HepG2 (cell line): ENCODE measurements around the gene GNG7. TPM values are rescaled to one million over a fixed set of nuclear protein-coding genes. Genes with fewer than 3 reads are reported as not detected.

Experiments used
- ATAC-seq: fragments of 200-7000 bp; cut with Tn5 transposase; 3 replicates; pipeline ENCODE4 v1.9.1; 2020; ENCODE audit warnings: mild to moderate bottlenecking, moderate library complexity
- BruUV-seq: library from RNA; stranded (reverse); fragments of 400-500 nt; replicated peaks from 2 replicates; lab custom pipeline; 2021; lab: Mats Ljungman, UMichigan
- CTCF ChIA-PET: fragments of 300-600 bp; formaldehyde crosslinking; extraction: SDS; loops from one replicate; lab custom pipeline; 2021; ENCODE audit warnings: low total read pairs, inconsistent platforms, low intra/inter-chr PET ratio; lab: Yijun Ruan, JAX
- POLR2A ChIA-PET: fragments of 350-600 bp; sonication (Branson Sonifier 250); formaldehyde crosslinking; loops from one replicate; lab custom pipeline; 2020; ENCODE audit warnings: antibody characterized with exemption, inconsistent platforms; lab: Yijun Ruan, JAX
- DNase-seq: peaks from one replicate; pipeline ENCODE4 v3.0.0-alpha.2; 2015; ENCODE audit warnings: low spot score
- FAIRE-seq: peaks from 3 replicates; lab custom pipeline; 2011; peaks lifted over from hg19 to GRCh38; lab: Jason Lieb, UNC
- H2AFZ ChIP-seq: one replicate; pipeline ENCODE4 v1.6.1; 2011; ENCODE audit warnings: low read length, inconsistent platforms
- H3K27ac ChIP-seq: fragments of 300-600 bp; 3 replicates; pipeline ENCODE4 v1.8.0; 2011; ENCODE audit warnings: mixed run types, mild to moderate bottlenecking, mixed read lengths, low read length, inconsistent platforms; ENCODE audit not compliant: insufficient read depth; ENCODE audit errors: extremely low read length
- H3K27me3 ChIP-seq, 2 experiments: fragments of 200-600 bp in 1 of 2; 2 replicates in 1 of 2; 3 replicates in 1 of 2; pipeline versions ENCODE4 v1.6.0 to v1.8.0; 2011; ENCODE audit warnings: low read length in 2 of 2, mild to moderate bottlenecking in 2 of 2, moderate library complexity in 2 of 2, inconsistent platforms in 1 of 2; ENCODE audit not compliant: insufficient read depth in 2 of 2, control insufficient read depth in 1 of 2
- H3K36me3 ChIP-seq, 2 experiments: fragments of 200-600 bp in 1 of 2; replicated peaks in 1 of 2; 2 replicates in 1 of 2; 3 replicates in 1 of 2; pipeline versions ENCODE4 v1.5.1 to v1.8.0; 2011; ENCODE audit warnings: low read length in 2 of 2, inconsistent platforms in 1 of 2; ENCODE audit not compliant: insufficient read depth in 2 of 2, control insufficient read depth in 1 of 2
- H3K4me1 ChIP-seq: 2 replicates; pipeline ENCODE4 v1.5.1; 2012; ENCODE audit warnings: low read length, inconsistent platforms; ENCODE audit not compliant: insufficient read depth
- H3K4me2 ChIP-seq: 2 replicates; pipeline ENCODE4 v1.6.0; 2011; ENCODE audit warnings: low read depth, low read length, inconsistent platforms
- H3K4me3 ChIP-seq, 3 experiments: fragments of 200-600 bp in 1 of 3; sonication (generic), shearing (Covaris generic) in 1 of 3; replicated peaks in 1 of 3; 2 replicates each; pipeline ENCODE4 v1.5.1; 2011 to 2016; ENCODE audit warnings: low read length in 3 of 3, inconsistent platforms in 2 of 3, low read depth in 2 of 3, mild to moderate bottlenecking in 2 of 3, control low read depth in 1 of 3, mixed read lengths in 1 of 3; ENCODE audit not compliant: insufficient read depth in 1 of 3
- H3K79me2 ChIP-seq: one replicate; pipeline ENCODE4 v1.6.1; 2011; ENCODE audit warnings: low read length, inconsistent platforms; ENCODE audit not compliant: insufficient read depth
- H3K9ac ChIP-seq: 2 replicates; pipeline ENCODE4 v1.6.0; 2011; ENCODE audit warnings: mild to moderate bottlenecking, low read depth, low read length, inconsistent platforms; ENCODE audit not compliant: insufficient read depth
- H3K9me3 ChIP-seq: 2 replicates; pipeline ENCODE4 v1.5.1; 2012; ENCODE audit warnings: mild to moderate bottlenecking, low read length
- H4K20me1 ChIP-seq: 2 replicates; pipeline ENCODE4 v1.6.0; 2011; ENCODE audit warnings: inconsistent platforms, mild to moderate bottlenecking, low read length, moderate library complexity; ENCODE audit not compliant: insufficient read depth
- HDAC2 ChIP-seq: sonication (generic); formaldehyde crosslinking; IDR thresholded peaks from 2 replicates; pipeline ENCODE4 v1.4.0; 2020; ENCODE audit warnings: missing genetic modification reagents
- MED13 ChIP-seq: sonication (generic); formaldehyde crosslinking; IDR thresholded peaks from 2 replicates; pipeline ENCODE4 v1.5.0; 2020; ENCODE audit warnings: missing genetic modification reagents
- MIER2 ChIP-seq: IDR thresholded peaks from 2 replicates; pipeline ENCODE4 v1.6.1; 2016; ENCODE audit warnings: missing biosample characterization, missing genetic modification reagents
- MNT ChIP-seq: fragments of 450-650 bp; IDR thresholded peaks from 2 replicates; pipeline ENCODE4 v1.6.1; 2016
- MTA1 ChIP-seq: sonication (generic); formaldehyde crosslinking; IDR thresholded peaks from 2 replicates; pipeline ENCODE4 v1.4.0; 2020; ENCODE audit warnings: missing genetic modification reagents, mild to moderate bottlenecking, borderline replicate concordance
- NFKBIZ ChIP-seq: IDR thresholded peaks from 2 replicates; pipeline ENCODE4 v1.6.1; 2018; ENCODE audit warnings: missing genetic modification reagents, missing compliant biosample characterization
- RORA ChIP-seq: sonication (generic); formaldehyde crosslinking; IDR thresholded peaks from 2 replicates; pipeline ENCODE4 v1.5.0; 2020; ENCODE audit warnings: mild to moderate bottlenecking, missing genetic modification reagents, moderate library complexity
- SOX6 ChIP-seq, 2 experiments: fragments of 450-650 bp in 1 of 2; sonication (generic) in 1 of 2; formaldehyde crosslinking in 1 of 2; IDR thresholded peaks; 2 replicates each; pipeline versions ENCODE4 v1.4.0 to v1.6.1; 2017 to 2020; ENCODE audit warnings: antibody characterized with exemption in 1 of 2, mild to moderate bottlenecking in 1 of 2, missing genetic modification reagents in 1 of 2
- TCF12 ChIP-seq, 2 experiments: fragments of 450-650 bp in 1 of 2; sonication (generic) in 1 of 2; formaldehyde crosslinking in 1 of 2; IDR thresholded peaks; 2 replicates each; pipeline versions ENCODE4 v1.6.1 to v1.8.0; 2017 to 2022; ENCODE audit warnings: antibody characterized with exemption in 1 of 2, mild to moderate bottlenecking in 1 of 2, missing genetic modification reagents in 1 of 2, moderate library complexity in 1 of 2
- ZBTB37 ChIP-seq: sonication (generic); formaldehyde crosslinking; IDR thresholded peaks from 2 replicates; pipeline ENCODE4 v1.4.0; 2020; ENCODE audit warnings: mild to moderate bottlenecking, missing genetic modification reagents
- ZNF121 ChIP-seq: sonication (generic); formaldehyde crosslinking; IDR thresholded peaks from 2 replicates; pipeline ENCODE4 v1.5.0; 2020; ENCODE audit warnings: mild to moderate bottlenecking, missing genetic modification reagents
- ZNF335 ChIP-seq: sonication (generic); formaldehyde crosslinking; IDR thresholded peaks from 2 replicates; pipeline ENCODE4 v1.4.0; 2020; ENCODE audit warnings: missing genetic modification reagents
- ZNF468 ChIP-seq: sonication (generic); formaldehyde crosslinking; IDR thresholded peaks from 2 replicates; pipeline ENCODE4 v1.8.0; 2022; ENCODE audit warnings: mild to moderate bottlenecking, moderate library complexity, missing genetic modification reagents
- WGBS: methylation state at CpG from one replicate; pipeline ENCODE4 v1.1.6; 2017; ENCODE audit warnings: low lambda C conversion rate; 5-methylcytosine and 5-hydroxymethylcytosine counted together
- in situ Hi-C: cut with HindIII; loops from 2 replicates; pipeline ENCODE4 v1.10.0; 2017; ENCODE audit warnings: low pct_unique_long_range_greater_than_20kb; ENCODE audit not compliant: extremely low pct_ligation_motif_present
- intact Hi-C: fragments of 100-400 bp; cut with micrococcal nuclease; formaldehyde crosslinking; loops from one replicate; pipeline ENCODE4 v1.10.0; 2022; ENCODE audit not compliant: unreplicated experiment
- polyA plus RNA-seq, 8 experiments: library from polyadenylated mRNA; depleted of rRNA in 3 of 8; stranded (reverse) in 7 of 8; unstranded in 1 of 8; fragments of >200 nt; fragmentation: Illumina TruSeq in 4 of 8; extraction: Trizol in 4 of 8; gene quantifications; 2 replicates each; pipeline versions ENCODE4 v1.2.1 to v1.2.3, GENCODE V29; 2011 to 2016; ENCODE audit warnings: low read depth in 4 of 8, missing spikeins in 1 of 8, mixed read lengths in 1 of 8; ENCODE audit not compliant: insufficient read depth in 1 of 8
- total RNA-seq, 5 experiments: library from RNA; depleted of rRNA; stranded (reverse); fragments of >200 nt; fragmentation: Illumina TruSeq; extraction: Trizol; gene quantifications; 2 replicates each; pipeline ENCODE4 v1.2.3, GENCODE V29; 2016; ENCODE audit warnings: low read depth in 1 of 5
- TF ChIP-seq, protein P1 (sequence below): sonication (generic); formaldehyde crosslinking; IDR thresholded peaks from 2 replicates; pipeline ENCODE4 v1.5.1; 2020; ENCODE audit warnings: missing genetic modification reagents, mild to moderate bottlenecking, borderline replicate concordance
- TF ChIP-seq, protein P2 (sequence below): IDR thresholded peaks from 2 replicates; pipeline ENCODE4 v1.4.0; 2020; ENCODE audit warnings: mild to moderate bottlenecking, missing genetic modification reagents

Gene GNG7
- total and polyA plus RNA-seq, 2 of the 13 experiments (the other 11 are each of a cell fraction or from before 2014, with no cell fraction given) = 1.4 to 3.3 TPM

DNA sequence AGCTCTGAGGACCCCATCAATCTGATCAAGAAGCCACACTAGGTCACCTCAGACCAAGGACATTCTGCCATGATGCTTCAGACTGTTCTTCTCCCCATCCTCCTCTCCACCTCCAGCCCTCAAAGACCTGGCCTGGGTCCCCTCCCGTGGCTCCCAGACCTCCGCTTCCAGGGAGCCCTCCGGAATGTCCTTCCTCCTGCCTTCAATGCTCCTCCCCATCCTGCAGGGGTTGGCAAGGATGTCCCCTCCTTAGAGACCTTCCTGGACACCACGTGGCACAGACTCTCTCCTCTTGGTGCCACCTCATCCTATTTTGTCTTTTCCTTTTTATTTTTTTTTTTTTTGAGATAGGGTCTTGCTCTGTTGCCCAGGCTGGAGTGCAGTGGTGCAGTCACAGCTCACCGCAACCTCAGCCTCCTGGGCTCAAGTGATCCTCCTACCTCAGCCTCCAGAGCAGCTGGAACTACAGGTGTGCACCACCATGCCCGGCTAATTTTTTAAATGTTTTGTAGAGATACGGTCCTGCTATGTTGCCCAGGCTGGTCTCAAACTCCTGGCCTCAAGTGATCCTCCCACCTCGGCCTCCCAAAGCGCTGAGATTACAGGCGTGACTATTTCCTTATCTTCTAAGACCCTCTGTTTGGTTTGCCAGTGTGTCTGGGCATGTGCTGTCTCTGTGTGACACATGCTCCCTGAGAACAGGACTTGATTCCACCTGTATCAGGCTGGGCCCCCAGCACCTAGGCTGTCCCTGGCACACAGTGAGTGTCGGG, 84.9 kb downstream of the GNG7 start:
- intact Hi-C loops = loop anchor here (10.0 kb wide), 1 partner anchor 303 kb away; no protein-coding TSS in a partner anchor
- no peak overlapping the region for H3K4me2 ChIP-seq
- no peak overlapping the region for H2AFZ ChIP-seq
- no peak for TF ChIP-seq ZNF468
- no peak for TF ChIP-seq MED13 (CRISPR knock-in tag)
- TF ChIP-seq, protein P1, sequence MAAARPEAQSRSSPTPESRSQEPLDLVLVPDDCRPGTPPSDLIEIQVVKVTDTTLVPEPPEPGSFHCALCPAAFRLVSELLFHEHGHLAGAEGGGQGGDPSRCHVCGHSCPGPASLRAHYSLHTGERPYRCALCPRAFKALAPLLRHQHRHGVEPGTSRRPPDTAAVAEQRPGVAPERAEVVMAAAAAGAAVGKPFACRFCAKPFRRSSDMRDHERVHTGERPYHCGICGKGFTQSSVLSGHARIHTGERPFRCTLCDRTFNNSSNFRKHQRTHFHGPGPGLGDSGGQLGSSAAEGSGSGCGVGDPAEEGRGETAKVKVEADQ (CRISPR knock-in tag) = no peak
- peak; percentile 47 for TF ChIP-seq MNT
- no peak for TF ChIP-seq RORA
- no peak for TF ChIP-seq HDAC2 (CRISPR knock-in tag)
- 0 out of 2 replicates have a peak, but pooled peaks have one; percentile 21 for TF ChIP-seq ZNF121 (CRISPR knock-in tag)
- no peak for TF ChIP-seq MIER2 (CRISPR knock-in tag)
- TF ChIP-seq TCF12 (IDR thresholded peaks at IDR 0.05) = no peak
- no peak for TF ChIP-seq TCF12 (CRISPR knock-in tag; IDR thresholded peaks at IDR 0.05)
- TF ChIP-seq ZBTB37 (CRISPR knock-in tag) = no peak
- no peak for TF ChIP-seq NFKBIZ (CRISPR knock-in tag)
- no peak for TF ChIP-seq MTA1 (CRISPR knock-in tag)
- TF ChIP-seq SOX6 (IDR thresholded peaks at IDR 0.05) = no peak
- no peak for TF ChIP-seq SOX6 (CRISPR knock-in tag; IDR thresholded peaks at IDR 0.05)
- TF ChIP-seq, protein P2, sequence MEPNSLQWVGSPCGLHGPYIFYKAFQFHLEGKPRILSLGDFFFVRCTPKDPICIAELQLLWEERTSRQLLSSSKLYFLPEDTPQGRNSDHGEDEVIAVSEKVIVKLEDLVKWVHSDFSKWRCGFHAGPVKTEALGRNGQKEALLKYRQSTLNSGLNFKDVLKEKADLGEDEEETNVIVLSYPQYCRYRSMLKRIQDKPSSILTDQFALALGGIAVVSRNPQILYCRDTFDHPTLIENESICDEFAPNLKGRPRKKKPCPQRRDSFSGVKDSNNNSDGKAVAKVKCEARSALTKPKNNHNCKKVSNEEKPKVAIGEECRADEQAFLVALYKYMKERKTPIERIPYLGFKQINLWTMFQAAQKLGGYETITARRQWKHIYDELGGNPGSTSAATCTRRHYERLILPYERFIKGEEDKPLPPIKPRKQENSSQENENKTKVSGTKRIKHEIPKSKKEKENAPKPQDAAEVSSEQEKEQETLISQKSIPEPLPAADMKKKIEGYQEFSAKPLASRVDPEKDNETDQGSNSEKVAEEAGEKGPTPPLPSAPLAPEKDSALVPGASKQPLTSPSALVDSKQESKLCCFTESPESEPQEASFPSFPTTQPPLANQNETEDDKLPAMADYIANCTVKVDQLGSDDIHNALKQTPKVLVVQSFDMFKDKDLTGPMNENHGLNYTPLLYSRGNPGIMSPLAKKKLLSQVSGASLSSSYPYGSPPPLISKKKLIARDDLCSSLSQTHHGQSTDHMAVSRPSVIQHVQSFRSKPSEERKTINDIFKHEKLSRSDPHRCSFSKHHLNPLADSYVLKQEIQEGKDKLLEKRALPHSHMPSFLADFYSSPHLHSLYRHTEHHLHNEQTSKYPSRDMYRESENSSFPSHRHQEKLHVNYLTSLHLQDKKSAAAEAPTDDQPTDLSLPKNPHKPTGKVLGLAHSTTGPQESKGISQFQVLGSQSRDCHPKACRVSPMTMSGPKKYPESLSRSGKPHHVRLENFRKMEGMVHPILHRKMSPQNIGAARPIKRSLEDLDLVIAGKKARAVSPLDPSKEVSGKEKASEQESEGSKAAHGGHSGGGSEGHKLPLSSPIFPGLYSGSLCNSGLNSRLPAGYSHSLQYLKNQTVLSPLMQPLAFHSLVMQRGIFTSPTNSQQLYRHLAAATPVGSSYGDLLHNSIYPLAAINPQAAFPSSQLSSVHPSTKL = no peak
- no peak for TF ChIP-seq ZNF335 (CRISPR knock-in tag)

More for the DNA sequence above, 84.9 kb downstream of the GNG7 start:
- peaks cover 5% of the 10 kb centered on the region; the same call in 1 of the 2 replicates for H3K9me3 ChIP-seq
- in situ Hi-C loops = no loop called here
- FAIRE-seq (no peak), DNase-seq (no peak), ATAC-seq (no peak)
- H3K4me1 ChIP-seq = peaks cover 57% of the 10 kb centered on the region
- no peak overlapping the region for H3K27ac ChIP-seq
- ChIA-PET POLR2A (interaction anchor here (0.8 to 2.6 kb wide), 3 partner anchors 13 to 141 kb away, joined by 3 to 17 read pairs (median 4); partner anchors contain the start of gene GADD45B), CTCF (no interaction called here)
- 83% methylated on average over 11 of the region's 11 CpGs for WGBS
- no peak overlapping the region for H3K4me3 ChIP-seq
- no peaks in the 10 kb centered on the region for H3K79me2 ChIP-seq
- BruUV-seq = no TSS peak
- no peak overlapping the region for H3K9ac ChIP-seq
- H3K27me3 ChIP-seq = no peaks in the 10 kb centered on the region
- no peaks in the 10 kb centered on the region for H3K36me3 ChIP-seq
- H4K20me1 ChIP-seq = no peaks in the 10 kb centered on the region
